Measurements from ENCODE around the gene CNBD2. TPM values are rescaled to one million over a fixed set of nuclear protein-coding genes. Genes with fewer than 3 reads are reported as not detected.
A peak's percentile ranks its signal among the peaks of the same experiment; 100 is the strongest.
"Not testable (repeated sequence)": the region's sequence is repeated elsewhere in the genome, so short reads cannot be mapped to it uniquely, and the experiment has no call there.

Gene CNBD2
- total RNA-seq, 2 experiments from 2014 or later, result 4.8 to 5.3 TPM

- H3K27me3 Mint-ChIP-seq (ENCODE audit: low read depth), result no peaks in the 10 kb centered on the region
- intact Hi-C loops (cut with micrococcal nuclease), result no loop called here
- H3K27ac Mint-ChIP-seq, result no peak overlapping the region
- CTCF ChIA-PET, result interaction anchor here (9.0 kb wide), 1 partner anchor 14 kb away, joined by 73 read pairs; no protein-coding TSS in a partner anchor
- H3K36me3 Mint-ChIP-seq (ENCODE audit: low read depth), result no peaks in the 10 kb centered on the region
- no peaks in the 10 kb centered on the region for H3K4me1 Mint-ChIP-seq (ENCODE audit: low read depth)
- no peak overlapping the region for H3K4me3 Mint-ChIP-seq
- no peaks in the 10 kb centered on the region for H3K9me3 Mint-ChIP-seq
- no peak for DNase-seq
Observed at GRCh38 chr20:35978041-35978513, 9.7 kb downstream of the CNBD2 start.

- H3K4me3 Mint-ChIP-seq, result no peak overlapping the region
- no peak overlapping the region for H3K27ac Mint-ChIP-seq
- no peaks in the 10 kb centered on the region for H3K27me3 Mint-ChIP-seq (ENCODE audit: low read depth)
- no peaks in the 10 kb centered on the region for H3K4me1 Mint-ChIP-seq (ENCODE audit: low read depth)
- no peaks in the 10 kb centered on the region for H3K9me3 Mint-ChIP-seq
- H3K36me3 Mint-ChIP-seq (ENCODE audit: low read depth), result no peaks in the 10 kb centered on the region
- intact Hi-C loops (cut with micrococcal nuclease), result no loop called here
- no peak for DNase-seq
- CTCF ChIA-PET, result interaction anchor here (9.0 kb wide), 1 partner anchor 13 kb away, joined by 73 read pairs; no protein-coding TSS in a partner anchor
Observed at GRCh38 chr20:35979544-35979943, 11.2 kb downstream of the CNBD2 start.

GRCh38 chr20:35981969-35982368 is 13.6 kb downstream of the CNBD2 start:
- H3K27me3 Mint-ChIP-seq (ENCODE audit: low read depth), result no peaks in the 10 kb centered on the region
- H3K4me3 Mint-ChIP-seq, result no peak overlapping the region
- no peak overlapping the region for H3K27ac Mint-ChIP-seq
- CTCF ChIA-PET, result interaction anchor here (3.5 to 9.0 kb wide), 2 partner anchors 10 to 156 kb away, joined by 12 to 73 read pairs; no protein-coding TSS in a partner anchor
- H3K36me3 Mint-ChIP-seq (ENCODE audit: low read depth), result no peaks in the 10 kb centered on the region
- intact Hi-C loops (cut with micrococcal nuclease), result no loop called here
- no peaks in the 10 kb centered on the region for H3K4me1 Mint-ChIP-seq (ENCODE audit: low read depth)
- DNase-seq, result no peak
- no peaks in the 10 kb centered on the region for H3K9me3 Mint-ChIP-seq

GRCh38 chr20:35984382-35984781 is 16.0 kb downstream of the CNBD2 start:
- intact Hi-C loops (cut with micrococcal nuclease), result no loop called here
- Mint-ChIP-seq H3K27me3 (ENCODE audit: low read depth) (no peaks in the 10 kb centered on the region), H3K4me3 (no peak overlapping the region), H3K4me1 (ENCODE audit: low read depth) (no peaks in the 10 kb centered on the region), H3K9me3 (no peaks in the 10 kb centered on the region), H3K36me3 (ENCODE audit: low read depth) (no peaks in the 10 kb centered on the region), H3K27ac (no peak overlapping the region)
- no peak for DNase-seq
- CTCF ChIA-PET, result interaction anchor here (0.9 to 9.0 kb wide), 3 partner anchors 8 to 154 kb away, joined by 3 to 73 read pairs (median 12); no protein-coding TSS in a partner anchor

GRCh38 chr20:35985806-35986205 is 17.4 kb downstream of the CNBD2 start:
- no peaks in the 10 kb centered on the region for H3K36me3 Mint-ChIP-seq (ENCODE audit: low read depth)
- CTCF ChIA-PET, result interaction anchor here (0.6 to 0.8 kb wide), 2 partner anchors 124 to 152 kb away, joined by 3 to 4 read pairs; no protein-coding TSS in a partner anchor
- no peak overlapping the region for H3K4me3 Mint-ChIP-seq
- H3K27me3 Mint-ChIP-seq (ENCODE audit: low read depth), result no peaks in the 10 kb centered on the region
- no peak overlapping the region for H3K27ac Mint-ChIP-seq
- H3K4me1 Mint-ChIP-seq (ENCODE audit: low read depth), result no peaks in the 10 kb centered on the region
- H3K9me3 Mint-ChIP-seq, result no peaks in the 10 kb centered on the region
- DNase-seq, result no peak
- intact Hi-C loops (cut with micrococcal nuclease), result no loop called here

DNA sequence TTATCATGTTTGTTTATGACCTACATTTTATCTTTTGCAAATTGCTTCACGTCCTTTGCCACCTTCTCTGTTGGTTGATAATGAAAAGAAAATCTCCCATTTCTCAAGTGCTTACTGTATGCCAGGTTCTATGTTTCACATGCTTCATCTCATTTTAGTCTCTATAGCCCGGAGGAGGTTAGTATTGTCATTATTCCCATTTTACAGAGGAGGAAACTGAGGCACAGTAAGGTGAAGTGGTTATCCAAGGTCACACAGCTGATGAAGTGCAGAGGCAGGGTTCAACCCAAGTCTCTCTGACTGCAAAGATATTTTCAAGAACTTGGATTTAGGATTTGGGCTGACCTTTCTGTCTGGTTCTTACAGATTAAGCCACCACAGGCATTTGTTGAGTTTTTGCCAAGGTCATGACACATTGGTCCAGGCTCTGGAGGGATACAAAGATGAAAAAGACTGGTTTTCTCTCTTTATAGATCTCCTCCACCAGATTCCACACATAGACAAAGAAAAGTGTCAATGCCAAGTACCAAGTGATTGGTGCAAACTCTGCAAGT is 20.6 kb downstream of the CNBD2 start:
- no peaks in the 10 kb centered on the region for H3K27me3 Mint-ChIP-seq (ENCODE audit: low read depth)
- H3K4me1 Mint-ChIP-seq (ENCODE audit: low read depth), result peaks cover 2% of the 10 kb centered on the region
- intact Hi-C loops (cut with micrococcal nuclease), result no loop called here
- no peak overlapping the region for H3K4me3 Mint-ChIP-seq
- H3K36me3 Mint-ChIP-seq (ENCODE audit: low read depth), result no peaks in the 10 kb centered on the region
- no peaks in the 10 kb centered on the region for H3K9me3 Mint-ChIP-seq
- CTCF ChIA-PET, result interaction anchor here (6.6 kb wide), 1 partner anchor 9 kb away, joined by 73 read pairs; no protein-coding TSS in a partner anchor
- no peak overlapping the region for H3K27ac Mint-ChIP-seq
- no peak for DNase-seq

GRCh38 chr20:35991142-35991771 is 22.9 kb downstream of the CNBD2 start:
- H3K4me3 Mint-ChIP-seq, result no peak overlapping the region
- intact Hi-C loops (cut with micrococcal nuclease), result loop anchor here (5.0 kb wide), 1 partner anchor 529 kb away; no protein-coding TSS in a partner anchor
- H3K4me1 Mint-ChIP-seq (ENCODE audit: low read depth), result peaks cover 2% of the 10 kb centered on the region
- no peaks in the 10 kb centered on the region for H3K9me3 Mint-ChIP-seq
- DNase-seq, result peak; percentile 23
- CTCF ChIA-PET, result interaction anchor here (1.0 to 11.0 kb wide), 12 partner anchors 8 to 449 kb away, joined by 3 to 263 read pairs (median 5); partner anchors contain the start of gene SCAND1
- H3K27ac Mint-ChIP-seq, result no peak overlapping the region
- no peaks in the 10 kb centered on the region for H3K36me3 Mint-ChIP-seq (ENCODE audit: low read depth)
- no peaks in the 10 kb centered on the region for H3K27me3 Mint-ChIP-seq (ENCODE audit: low read depth)

DNA sequence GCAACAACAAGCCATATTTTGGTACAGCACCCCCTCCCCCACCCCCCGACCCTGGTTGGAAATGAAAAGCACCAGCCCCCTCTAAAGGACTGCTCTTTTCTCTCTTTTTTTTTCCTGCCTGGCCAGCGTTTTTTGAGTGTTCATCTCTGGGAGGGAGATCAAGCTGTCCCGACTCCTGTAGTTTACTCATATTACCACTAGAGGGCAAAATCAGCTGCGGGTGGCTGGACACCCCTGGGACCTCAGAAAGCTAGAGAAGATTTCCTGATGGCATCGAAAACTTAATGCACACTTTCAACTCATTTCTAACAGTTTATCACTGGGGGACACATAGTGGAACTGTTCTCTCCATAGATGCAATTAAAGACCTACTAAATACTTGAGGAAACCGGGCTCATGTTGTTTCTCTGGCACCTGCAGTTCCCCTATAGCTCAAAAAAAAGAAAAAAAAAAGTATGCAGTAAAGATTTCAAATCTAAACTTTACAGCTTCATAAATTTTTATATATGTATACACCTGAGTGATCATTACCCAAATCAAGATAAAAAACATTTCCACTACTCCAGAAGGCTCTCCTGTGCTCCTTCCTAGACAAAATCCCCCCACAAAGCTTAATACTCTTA is 24.4 kb downstream of the CNBD2 start:
- Mint-ChIP-seq H3K4me3 (no peak overlapping the region), H3K27me3 (ENCODE audit: low read depth) (no peaks in the 10 kb centered on the region), H3K36me3 (ENCODE audit: low read depth) (no peaks in the 10 kb centered on the region), H3K4me1 (ENCODE audit: low read depth) (peaks cover 2% of the 10 kb centered on the region), H3K9me3 (no peaks in the 10 kb centered on the region), H3K27ac (no peak overlapping the region)
- intact Hi-C loops (cut with micrococcal nuclease), result loop anchor here (5.0 kb wide), 1 partner anchor 531 kb away; no protein-coding TSS in a partner anchor
- DNase-seq, result peak; percentile 58
- CTCF ChIA-PET, result interaction anchor here (0.6 to 11.0 kb wide), 64 partner anchors 8 to 1884 kb away, joined by 3 to 263 read pairs (median 4); partner anchors contain the start of gene SCAND1

GRCh38 chr20:35994994-35995453 is 26.6 kb downstream of the CNBD2 start:
- H3K4me1 Mint-ChIP-seq (ENCODE audit: low read depth), result peaks cover 2% of the 10 kb centered on the region
- intact Hi-C loops (cut with micrococcal nuclease), result loop anchor here (1.0 to 5.0 kb wide), 4 partner anchors 143 to 533 kb away; no protein-coding TSS in a partner anchor
- H3K4me3 Mint-ChIP-seq, result no peak overlapping the region
- no peak overlapping the region for H3K27ac Mint-ChIP-seq
- peak; percentile 89 for DNase-seq
- no peaks in the 10 kb centered on the region for H3K36me3 Mint-ChIP-seq (ENCODE audit: low read depth)
- no peaks in the 10 kb centered on the region for H3K9me3 Mint-ChIP-seq
- H3K27me3 Mint-ChIP-seq (ENCODE audit: low read depth), result no peaks in the 10 kb centered on the region
- CTCF ChIA-PET, result interaction anchor here (0.6 to 11.0 kb wide), 17 partner anchors 9 to 778 kb away, joined by 3 to 263 read pairs (median 4); no protein-coding TSS in a partner anchor

- H3K36me3 Mint-ChIP-seq (ENCODE audit: low read depth); intact Hi-C loops (cut with micrococcal nuclease); H3K4me3 Mint-ChIP-seq; H3K4me1 Mint-ChIP-seq (ENCODE audit: low read depth); H3K27ac Mint-ChIP-seq; DNase-seq; H3K27me3 Mint-ChIP-seq (ENCODE audit: low read depth); H3K9me3 Mint-ChIP-seq: not testable (repeated sequence)
- CTCF ChIA-PET, result interaction anchor here (0.6 to 11.0 kb wide), 5 partner anchors 9 to 143 kb away, joined by 3 to 263 read pairs (median 3); no protein-coding TSS in a partner anchor
Observed at GRCh38 chr20:35996492-35996891, 28.1 kb downstream of the CNBD2 start.

DNA sequence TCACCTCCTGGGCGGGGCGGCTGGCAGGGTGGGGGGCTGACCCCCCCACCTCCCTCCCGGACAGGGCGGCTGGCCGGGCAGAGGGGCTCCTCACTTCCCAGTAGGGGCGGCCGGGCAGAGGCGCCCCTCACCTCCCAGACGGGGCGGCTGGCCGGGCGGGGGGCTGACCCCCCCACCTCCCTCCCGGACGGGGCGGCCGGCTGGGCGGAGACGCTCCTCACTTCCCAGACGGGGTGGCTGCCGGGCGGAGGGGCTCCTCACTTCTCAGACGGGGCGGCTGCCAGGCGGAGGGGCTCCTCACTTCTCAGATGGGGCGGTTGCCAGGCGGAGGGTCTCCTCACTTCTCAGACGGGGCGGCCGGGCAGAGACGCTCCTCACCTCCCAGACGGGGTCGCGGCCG is 32.9 kb downstream of the CNBD2 start:
- DNase-seq; H3K4me1 Mint-ChIP-seq (ENCODE audit: low read depth); CTCF ChIA-PET; H3K27me3 Mint-ChIP-seq (ENCODE audit: low read depth); H3K4me3 Mint-ChIP-seq; H3K9me3 Mint-ChIP-seq; H3K36me3 Mint-ChIP-seq (ENCODE audit: low read depth); intact Hi-C loops (cut with micrococcal nuclease); H3K27ac Mint-ChIP-seq: not testable (repeated sequence)

- CTCF ChIA-PET, result interaction anchor here (0.6 to 2.3 kb wide), 5 partner anchors 8 to 133 kb away, joined by 3 to 9 read pairs (median 4); no protein-coding TSS in a partner anchor
- H3K27ac Mint-ChIP-seq, result no peak overlapping the region
- H3K4me3 Mint-ChIP-seq, result no peak overlapping the region
- H3K9me3 Mint-ChIP-seq, result peaks cover 8% of the 10 kb centered on the region
- intact Hi-C loops (cut with micrococcal nuclease), result no loop called here
- no peak for DNase-seq
- no peaks in the 10 kb centered on the region for H3K27me3 Mint-ChIP-seq (ENCODE audit: low read depth)
- H3K4me1 Mint-ChIP-seq (ENCODE audit: low read depth), result no peaks in the 10 kb centered on the region
- H3K36me3 Mint-ChIP-seq (ENCODE audit: low read depth), result no peaks in the 10 kb centered on the region
Observed at GRCh38 chr20:36002855-36003254, 34.5 kb downstream of the CNBD2 start.
